GM23338 (cell line): ENCODE data around the gene SLC24A4. TPM values are rescaled to one million over a fixed set of nuclear protein-coding genes. Genes with fewer than 3 reads are reported as not detected.

Experiments
- ATAC-seq: fragments of 200-7000 bp; cut with Tn5 transposase; 3 replicates; pipeline ENCODE4 v1.9.1; 2020
- DNase-seq: peaks from one replicate; pipeline ENCODE4 v3.0.0-alpha.2; 2015; ENCODE audit warnings: low spot score
- H2AFZ ChIP-seq: fragments of 200-600 bp; sonication (generic); 2 replicates; pipeline ENCODE4 v1.8.0; 2016; ENCODE audit warnings: antibody characterized with exemption, mild to moderate bottlenecking, moderate library complexity
- H3F3A ChIP-seq: fragments of 200-600 bp; sonication (generic); replicated peaks from 2 replicates; pipeline ENCODE4 v1.8.0; 2017; ENCODE audit warnings: antibody characterized with exemption, mixed run types, low read depth
- H3K27ac ChIP-seq: fragments of 200-600 bp; sonication (generic); 2 replicates; pipeline ENCODE4 v1.6.1; 2016; ENCODE audit warnings: low read depth
- H3K27me3 ChIP-seq: fragments of 200-600 bp; sonication (generic); 2 replicates; pipeline ENCODE4 v1.8.0; 2016; ENCODE audit warnings: mild to moderate bottlenecking, mixed run types, moderate library complexity; ENCODE audit not compliant: insufficient read depth
- H3K36me3 ChIP-seq: fragments of 200-600 bp; sonication (generic); 2 replicates; pipeline ENCODE4 v1.8.0; 2016; ENCODE audit warnings: mild to moderate bottlenecking; ENCODE audit not compliant: insufficient read depth
- H3K4me1 ChIP-seq: fragments of 200-600 bp; sonication (generic); 2 replicates; pipeline ENCODE4 v1.8.0; 2016; ENCODE audit warnings: mild to moderate bottlenecking, moderate library complexity; ENCODE audit not compliant: insufficient read depth
- H3K4me2 ChIP-seq: fragments of 200-600 bp; sonication (generic); 2 replicates; pipeline ENCODE4 v1.7.1; 2017; ENCODE audit warnings: mixed run types
- H3K4me3 ChIP-seq: fragments of 200-600 bp; sonication (generic); 2 replicates; pipeline ENCODE4 v1.6.1; 2016; ENCODE audit warnings: mixed run types
- H3K79me2 ChIP-seq: fragments of 200-600 bp; sonication (generic); replicated peaks from 2 replicates; pipeline ENCODE4 v1.8.0; 2017; ENCODE audit warnings: mild to moderate bottlenecking; ENCODE audit not compliant: insufficient read depth
- H3K9me2 ChIP-seq: fragments of 200-600 bp; sonication (generic); 2 replicates; pipeline ENCODE4 v1.8.0; 2017; ENCODE audit not compliant: insufficient read depth
- H4K20me1 ChIP-seq: fragments of 200-600 bp; sonication (generic); replicated peaks from 2 replicates; pipeline ENCODE4 v1.8.0; 2017; ENCODE audit warnings: mild to moderate bottlenecking; ENCODE audit not compliant: insufficient read depth
- H3K27ac Mint-ChIP-seq: 2 replicates; pipeline ENCODE4 v1.8.0; 2020; ENCODE audit warnings: inconsistent platforms, mild to moderate bottlenecking, moderate library complexity, mixed read lengths
- H3K27me3 Mint-ChIP-seq: 3 replicates; pipeline ENCODE4 v1.8.0; 2022; ENCODE audit warnings: low read depth, mild to moderate bottlenecking, moderate library complexity, mixed read lengths, inconsistent platforms; ENCODE audit not compliant: insufficient read depth, poor library complexity
- H3K36me3 Mint-ChIP-seq: 3 replicates; pipeline ENCODE4 v1.8.0; 2021; ENCODE audit warnings: low read depth, mild to moderate bottlenecking, inconsistent platforms, moderate library complexity, mixed read lengths
- H3K4me1 Mint-ChIP-seq: 3 replicates; pipeline ENCODE4 v1.8.0; 2020; ENCODE audit warnings: mild to moderate bottlenecking, inconsistent platforms, mixed read lengths
- H3K4me3 Mint-ChIP-seq: 3 replicates; pipeline ENCODE4 v1.8.0; 2021; ENCODE audit warnings: moderate library complexity, mild to moderate bottlenecking, inconsistent platforms, mixed read lengths
- H3K9me3 Mint-ChIP-seq: 3 replicates; pipeline ENCODE4 v1.8.0; 2020; ENCODE audit warnings: moderate library complexity, mild to moderate bottlenecking, inconsistent platforms, mixed read lengths
- CREB1 ChIP-seq: fragments of 250-450 bp; sonication (Bioruptor Pico); IDR thresholded peaks from 2 replicates; pipeline ENCODE4 v1.5.0; 2020; ENCODE audit warnings: low read depth, mild to moderate bottlenecking, moderate library complexity
- CTCF ChIP-seq, 2 experiments: fragments of 200-600 bp in 1 of 2; sonication (generic) in 1 of 2; conservative IDR thresholded peaks; 2 replicates each; pipeline versions ENCODE4 v1.5.1 to v1.6.1; 2016 to 2017; ENCODE audit warnings: antibody characterized with exemption in 2 of 2, low read depth in 2 of 2, mild to moderate bottlenecking in 2 of 2, moderate library complexity in 1 of 2
- ETS1 ChIP-seq: IDR thresholded peaks from 2 replicates; pipeline ENCODE4 v1.6.1; 2016; ENCODE audit warnings: antibody characterized with exemption
- EZH2 ChIP-seq: fragments of 200-600 bp; sonication (generic); IDR thresholded peaks from one replicate; pipeline ENCODE4 v1.8.0; 2017; ENCODE audit warnings: antibody characterized with exemption, mild to moderate bottlenecking, low read depth; ENCODE audit not compliant: unreplicated experiment
- EZH2phosphoT487 ChIP-seq: fragments of 200-600 bp; sonication (generic); IDR thresholded peaks from one replicate; pipeline ENCODE4 v1.8.1; 2018; ENCODE audit warnings: antibody characterized with exemption; ENCODE audit not compliant: unreplicated experiment
- JUNB ChIP-seq: IDR thresholded peaks from one replicate; pipeline ENCODE4 v1.6.1; 2016; ENCODE audit warnings: antibody characterized with exemption; ENCODE audit not compliant: unreplicated experiment
- NANOG ChIP-seq: IDR thresholded peaks from 2 replicates; pipeline ENCODE4 v1.6.1; 2016; ENCODE audit warnings: antibody characterized with exemption, borderline replicate concordance
- POLR2AphosphoS5 ChIP-seq: IDR thresholded peaks from 2 replicates; pipeline ENCODE4 v1.6.1; 2016; ENCODE audit warnings: antibody characterized with exemption, low read depth
- STAT1 ChIP-seq: IDR thresholded peaks from one replicate; pipeline ENCODE4 v1.6.1; 2016; ENCODE audit warnings: antibody characterized with exemption; ENCODE audit not compliant: unreplicated experiment
- ZNF114 ChIP-seq: fragments of 250-450 bp; sonication (Bioruptor Pico); IDR thresholded peaks from 2 replicates; pipeline ENCODE4 v1.5.0; 2020; ENCODE audit warnings: mild to moderate bottlenecking, moderate library complexity
- ZNF331 ChIP-seq: fragments of 250-450 bp; sonication (Bioruptor Pico); IDR thresholded peaks from 2 replicates; pipeline ENCODE4 v1.5.0; 2020; ENCODE audit warnings: low read depth, mild to moderate bottlenecking, moderate library complexity
- ZNF462 ChIP-seq: fragments of 250-450 bp; sonication (Bioruptor Pico); IDR thresholded peaks from 2 replicates; pipeline ENCODE4 v1.5.0; 2020; ENCODE audit warnings: mild to moderate bottlenecking, moderate library complexity
- polyA plus RNA-seq: library from polyadenylated mRNA; unstranded; fragments of >200 nt; fragmentation: Nextera tagmentation; extraction: Ambion mirVana; gene quantifications from 2 replicates; pipeline ENCODE4 v1.2.1, GENCODE V29; 2016
- total RNA-seq: library from RNA; depleted of rRNA; stranded (reverse); fragments of >200 nt; shearing (Covaris generic); gene quantifications from 2 replicates; pipeline ENCODE4 v1.2.3, GENCODE V29; 2014

SLC24A4 gene
- total and polyA plus RNA-seq, 2 experiments from 2014 or later, result 0.06 to 0.38 TPM

- TF ChIP-seq ETS1, result no peak
- TF ChIP-seq EZH2, result no peak
- TF ChIP-seq ZNF331 (CRISPR knock-in tag), result no peak
- TF ChIP-seq JUNB, result no peak
- TF ChIP-seq CREB1, result no peak
- TF ChIP-seq CTCF (conservative IDR thresholded peaks at IDR 0.05; ENCODE audit: low read depth in 2 of 2), result no peak
- no peak for TF ChIP-seq STAT1
- no peak for TF ChIP-seq NANOG
Measured at GRCh38 chr14:92448786-92449185, 125.8 kb downstream of the SLC24A4 start (continued).

DNA sequence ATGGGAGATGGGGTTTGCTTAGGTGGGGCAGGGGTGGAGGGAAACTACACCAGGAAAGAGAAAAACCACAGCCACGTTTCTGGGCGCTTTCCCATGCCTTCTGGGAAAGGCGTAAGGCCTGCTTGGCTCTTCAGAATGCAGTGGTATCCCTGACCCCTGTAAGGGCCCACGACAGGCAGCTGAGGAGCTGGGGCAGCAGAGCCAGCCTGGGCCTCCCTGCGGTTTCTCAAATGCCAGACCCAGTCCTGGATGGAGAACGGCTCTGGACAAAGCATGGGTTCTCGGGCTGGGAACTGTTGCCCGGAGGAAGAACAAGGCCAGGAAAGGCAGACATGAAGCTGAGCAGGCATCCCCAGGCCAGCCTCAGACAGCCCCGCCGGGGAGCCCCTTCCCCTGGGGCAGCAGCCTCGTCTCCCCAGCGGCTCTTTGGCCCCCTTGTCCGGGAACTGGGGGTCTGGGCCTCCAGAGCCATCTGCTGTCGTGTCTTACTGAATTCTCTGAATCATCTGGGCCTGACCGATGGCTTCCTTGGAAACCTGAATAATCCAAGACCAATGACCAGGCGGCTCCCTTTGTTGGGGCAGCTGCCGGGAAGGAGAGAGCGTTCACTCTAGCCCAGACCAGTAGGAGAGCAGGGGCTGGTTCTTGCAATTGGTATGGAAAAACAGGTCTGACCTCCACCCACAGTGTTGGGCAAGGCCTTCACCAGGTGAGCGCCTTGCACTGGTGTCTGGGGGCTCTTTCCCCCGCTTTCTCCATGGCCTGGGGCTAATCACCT lies 126.6 kb downstream of the SLC24A4 start:
- H3K9me3 Mint-ChIP-seq, result peaks cover 4% of the 10 kb centered on the region; the same call in 1 of the 3 replicates
- no peak overlapping the region for H3K27ac Mint-ChIP-seq
- H3K36me3 ChIP-seq, result no peaks in the 10 kb centered on the region
- H3K27ac ChIP-seq, result no peak overlapping the region
- no peaks in the 10 kb centered on the region; the same call in 1 of the 3 replicates for H3K4me1 Mint-ChIP-seq
- no peaks in the 10 kb centered on the region for H3K27me3 ChIP-seq
- no peak overlapping the region; the same call in 1 of the 2 replicates for H2AFZ ChIP-seq
- no peak overlapping the region for H3K4me2 ChIP-seq
- H4K20me1 ChIP-seq, result no peaks in the 10 kb centered on the region
- ATAC-seq (peak; percentile 31; the same call in 1 of the 3 replicates), DNase-seq (no peak)
- no peaks in the 10 kb centered on the region for H3K79me2 ChIP-seq
- no peak overlapping the region for H3K4me3 ChIP-seq
- no peaks in the 10 kb centered on the region for H3K9me2 ChIP-seq
- H3K36me3 Mint-ChIP-seq, result 0 out of 3 replicates have a peak, but pooled peaks cover 2% of the 10 kb centered on the region
- peaks cover 10% of the 10 kb centered on the region for H3K27me3 Mint-ChIP-seq
- no peak overlapping the region for H3K4me3 Mint-ChIP-seq
- H3K4me1 ChIP-seq, result no peaks in the 10 kb centered on the region
- H3F3A ChIP-seq, result no peaks in the 10 kb centered on the region
- TF ChIP-seq ZNF114 (CRISPR knock-in tag) (no peak), CTCF (conservative IDR thresholded peaks at IDR 0.05; ENCODE audit: low read depth in 2 of 2) (no peak), EZH2phosphoT487 (no peak), POLR2AphosphoS5 (no peak), ZNF462 (CRISPR knock-in tag) (no peak), JUNB (no peak)
